HG03457 (cell line): Measurements from ENCODE around the gene RBM15.

Experiments used
- ATAC-seq: cut with Tn5 transposase; IDR thresholded peaks from one replicate; pipeline ENCODE4 v1.9.1; 2021; ENCODE audit warnings: moderate number of reproducible peaks; ENCODE audit not compliant: unreplicated experiment

RBM15 gene

GRCh38 chr1:110393691-110394492 is 54.7 kb downstream of the RBM15 start:
- no peak for ATAC-seq

GRCh38 chr1:110394493-110394820 is 55.3 kb downstream of the RBM15 start:
- ATAC-seq, result no peak
